GM19455 (cell line): ENCODE measurements around the gene CYP4V2.
"Not testable (repeated sequence)": the region's sequence is repeated elsewhere in the genome, so short reads cannot be mapped to it uniquely, and the experiment has no call there.

Experiments used
- ATAC-seq: cut with Tn5 transposase; IDR thresholded peaks from one replicate; pipeline ENCODE4 v1.9.1; 2021; ENCODE audit not compliant: unreplicated experiment

The CYP4V2 gene

GRCh38 chr4:186227744-186228513 lies 36.6 kb downstream of the CYP4V2 start:
- no peak for ATAC-seq

GRCh38 chr4:186228514-186228894 lies 37.1 kb downstream of the CYP4V2 start:
- no peak for ATAC-seq

GRCh38 chr4:186234367-186234766 lies 43.0 kb downstream of the CYP4V2 start:
- no peak for ATAC-seq

GRCh38 chr4:186236126-186236525 lies 44.8 kb downstream of the CYP4V2 start:
- no peak for ATAC-seq

GRCh38 chr4:186240452-186240847 lies 49.1 kb downstream of the CYP4V2 start:
- ATAC-seq: no peak

GRCh38 chr4:186240848-186241491 lies 49.6 kb downstream of the CYP4V2 start:
- ATAC-seq: no peak

- no peak for ATAC-seq
Measured at GRCh38 chr4:186241616-186242015, 50.2 kb downstream of the CYP4V2 start.

- not testable (repeated sequence) for ATAC-seq
Measured at GRCh38 chr4:186242031-186242430, 50.7 kb downstream of the CYP4V2 start.

- no peak for ATAC-seq
Measured at GRCh38 chr4:186243331-186243730, 52.0 kb downstream of the CYP4V2 start.

GRCh38 chr4:186244835-186245234 lies 53.5 kb downstream of the CYP4V2 start:
- no peak for ATAC-seq

GRCh38 chr4:186247062-186247752 lies 55.8 kb downstream of the CYP4V2 start:
- not testable (repeated sequence) for ATAC-seq

GRCh38 chr4:186248643-186249042 lies 57.3 kb downstream of the CYP4V2 start:
- ATAC-seq: no peak

GRCh38 chr4:186249785-186250754 lies 58.7 kb downstream of the CYP4V2 start:
- no peak for ATAC-seq

GRCh38 chr4:186250760-186251159 lies 59.4 kb downstream of the CYP4V2 start:
- ATAC-seq: no peak

- no peak for ATAC-seq
Measured at GRCh38 chr4:186255122-186255521, 63.8 kb downstream of the CYP4V2 start.

GRCh38 chr4:186258216-186258811 lies 66.9 kb downstream of the CYP4V2 start:
- ATAC-seq: no peak

GRCh38 chr4:186260117-186260503 lies 68.7 kb downstream of the CYP4V2 start:
- ATAC-seq: no peak
